Dorsolateral prefrontal cortex (tissue), 118 donors: ENCODE measurements around the gene ZNF511. TPM values are rescaled to one million over a fixed set of nuclear protein-coding genes. Genes with fewer than 3 reads are reported as not detected.

ENCODE experiments used
- total RNA-seq, 120 experiments: library from RNA; stranded (reverse); gene quantifications; one replicate each; pipeline versions ENCODE4 v1.2.3 to v1.2.4, GENCODE V29; 2022

The ZNF511 gene
- total RNA-seq, 120 experiments from 2014 or later, result 15.3 to 36.6 (median 26.1) TPM

Other genes starting within 250 kb of the ZNF511 start
- gene ADGRA1, start 221.0 kb upstream of the ZNF511 start, total RNA-seq, result 10 to 100 TPM; 11.7 to 48.6 (median 31.6) TPM
- gene KNDC1, start 148.7 kb upstream of the ZNF511 start, total RNA-seq, result 100 to 1,000 TPM in 74 of 120 experiments, 10 to 100 TPM in 46; 44.0 to 154 (median 107) TPM
- 1 to 10 TPM in 2 of 120 experiments, under 1 TPM in 6, not detected in 112; 0.38 to 1.8 (median 0.49) TPM for gene UTF1, start 78.7 kb upstream of the ZNF511 start, total RNA-seq
- 1 to 10 TPM in 33 of 120 experiments, under 1 TPM in 76, not detected in 11; 0.16 to 3.2 (median 0.81) TPM for gene VENTX, start 71.1 kb upstream of the ZNF511 start, total RNA-seq
- gene ADAM8, start 32.0 kb upstream of the ZNF511 start, total RNA-seq, result 10 to 100 TPM in 21 of 120 experiments, 1 to 10 TPM in 99; 2.0 to 18.0 (median 6.8) TPM
- gene TUBGCP2, start within 50 bp of the ZNF511 start, total RNA-seq, result 10 to 100 TPM; 43.1 to 87.2 (median 61.0) TPM
- 100 to 1,000 TPM in 119 of 120 experiments, 10 to 100 TPM in 1; 79.8 to 353 (median 247) TPM for gene CALY, start 28.0 kb downstream of the ZNF511 start, total RNA-seq
- 1 to 10 TPM in 3 of 120 experiments, under 1 TPM in 10, not detected in 107; 0.54 to 1.3 (median 0.75) TPM for gene PRAP1, start 38.5 kb downstream of the ZNF511 start, total RNA-seq
- gene FUOM, start 49.1 kb downstream of the ZNF511 start, total RNA-seq, result 1 to 10 TPM in 119 of 120 experiments, under 1 TPM in 1; 0.85 to 9.8 (median 4.0) TPM
- gene ECHS1, start 64.4 kb downstream of the ZNF511 start, total RNA-seq, result 10 to 100 TPM; 54.4 to 99.5 (median 79.6) TPM
- 10 to 100 TPM in 85 of 120 experiments, 1 to 10 TPM in 35; 6.0 to 18.9 (median 11.3) TPM for gene PAOX, start 70.3 kb downstream of the ZNF511 start, total RNA-seq
- 10 to 100 TPM; 33.3 to 78.1 (median 50.8) TPM for gene MTG1, start 85.2 kb downstream of the ZNF511 start, total RNA-seq
- 10 to 100 TPM in 118 of 120 experiments, 1 to 10 TPM in 2; 7.3 to 36.1 (median 20.1) TPM for gene SPRN, start 115.7 kb downstream of the ZNF511 start, total RNA-seq
- gene SCART1, start 145.0 kb downstream of the ZNF511 start, total RNA-seq, result 10 to 100 TPM in 25 of 120 experiments, 1 to 10 TPM in 95; 2.2 to 24.9 (median 6.8) TPM
- 10 to 100 TPM in 116 of 120 experiments, 1 to 10 TPM in 4; 8.4 to 33.6 (median 17.5) TPM for gene CYP2E1, start 218.4 kb downstream of the ZNF511 start, total RNA-seq